Mesangial cell (primary cell): ENCODE data around the gene CAVIN2. TPM values are rescaled to one million over a fixed set of nuclear protein-coding genes. Genes with fewer than 3 reads are reported as not detected.

Source experiments
- total RNA-seq: library from RNA; depleted of rRNA; stranded (reverse); fragments of >200 nt; gene quantifications from 2 replicates; pipeline ENCODE4 v1.2.3, GENCODE V29; 2015

The CAVIN2 gene
- total RNA-seq, result 2.3 and 3.0 TPM in 2 replicates

GRCh38 chr2:191846515-191847476 lies at the start of gene CAVIN2:
TSS of gene CAVIN2 (minus strand) at chr2:191847088. CDS start at chr2:191846925, 163 bp downstream.

Other genes with a start within 250 kb of the CAVIN2 start
- gene NABP1, start 169.0 kb downstream of the CAVIN2 start, total RNA-seq, result 12.9 and 13.2 TPM in 2 replicates